ENCODE measurements around the gene TESK2. TPM values are rescaled to one million over a fixed set of nuclear protein-coding genes. Genes with fewer than 3 reads are reported as not detected.
"Not testable (repeated sequence)": the region's sequence is repeated elsewhere in the genome, so short reads cannot be mapped to it uniquely, and the experiment has no call there.

The TESK2 gene
- total and polyA plus RNA-seq, 2 donors from 2014 or later, result 1.6 to 2.7 TPM

DNA sequence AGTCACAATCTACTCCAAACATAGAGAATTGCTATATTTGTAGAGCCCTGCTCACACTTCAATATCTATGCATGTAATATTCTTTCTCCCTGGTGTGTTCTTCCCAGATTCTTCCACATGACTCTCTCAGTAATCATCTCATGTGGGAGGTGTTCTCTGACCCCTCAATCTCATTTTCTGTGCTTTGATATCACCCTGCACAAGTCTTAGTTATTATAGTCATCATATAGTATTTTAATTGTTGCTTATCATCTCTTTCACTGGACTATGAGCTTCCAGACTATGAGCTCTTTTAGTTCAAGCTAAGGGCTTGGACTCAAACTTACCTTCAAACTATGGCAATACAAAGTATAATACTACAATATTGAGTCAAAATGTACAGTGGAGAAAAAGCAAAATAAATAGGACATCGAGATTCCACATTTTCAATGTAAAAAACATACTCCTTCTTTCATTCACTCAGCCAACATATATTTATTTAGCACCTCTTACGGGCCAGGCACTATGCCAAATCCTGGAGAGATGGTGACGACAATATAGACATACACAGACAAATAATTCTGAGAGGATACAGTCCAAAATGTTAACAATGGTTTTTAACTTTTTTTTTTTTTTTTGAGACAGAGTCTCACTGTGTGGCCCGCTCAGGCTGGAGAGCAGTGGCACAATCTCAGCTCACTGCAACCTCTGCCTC is 12.7 kb downstream of the TESK2 start:
- no peak overlapping the region for H3K4me3 ChIP-seq (ENCODE audit: low read length in 3 of 3)
- FAIRE-seq, result no peak
- intact Hi-C loops (cut with DNase I), result no loop called here
- no peak for DNase-seq
- no peaks in the 10 kb centered on the region for H3K36me3 ChIP-seq (ENCODE audit: control insufficient read depth in 2 of 3, insufficient read depth in 3 of 3, low read length in 3 of 3)
- no peak overlapping the region for H3K9ac ChIP-seq (ENCODE audit: low read length in 3 of 3)
- H3K9me3 ChIP-seq (ENCODE audit: control insufficient read depth in 2 of 3, insufficient read depth in 1 of 3, low read length in 3 of 3), result no peaks in the 10 kb centered on the region
- H3K4me1 ChIP-seq (ENCODE audit: control insufficient read depth in 2 of 3, insufficient read depth in 2 of 3, low read depth in 1 of 3, low read length in 3 of 3), result no peaks in the 10 kb centered on the region
- TF ChIP-seq, protein P1, sequence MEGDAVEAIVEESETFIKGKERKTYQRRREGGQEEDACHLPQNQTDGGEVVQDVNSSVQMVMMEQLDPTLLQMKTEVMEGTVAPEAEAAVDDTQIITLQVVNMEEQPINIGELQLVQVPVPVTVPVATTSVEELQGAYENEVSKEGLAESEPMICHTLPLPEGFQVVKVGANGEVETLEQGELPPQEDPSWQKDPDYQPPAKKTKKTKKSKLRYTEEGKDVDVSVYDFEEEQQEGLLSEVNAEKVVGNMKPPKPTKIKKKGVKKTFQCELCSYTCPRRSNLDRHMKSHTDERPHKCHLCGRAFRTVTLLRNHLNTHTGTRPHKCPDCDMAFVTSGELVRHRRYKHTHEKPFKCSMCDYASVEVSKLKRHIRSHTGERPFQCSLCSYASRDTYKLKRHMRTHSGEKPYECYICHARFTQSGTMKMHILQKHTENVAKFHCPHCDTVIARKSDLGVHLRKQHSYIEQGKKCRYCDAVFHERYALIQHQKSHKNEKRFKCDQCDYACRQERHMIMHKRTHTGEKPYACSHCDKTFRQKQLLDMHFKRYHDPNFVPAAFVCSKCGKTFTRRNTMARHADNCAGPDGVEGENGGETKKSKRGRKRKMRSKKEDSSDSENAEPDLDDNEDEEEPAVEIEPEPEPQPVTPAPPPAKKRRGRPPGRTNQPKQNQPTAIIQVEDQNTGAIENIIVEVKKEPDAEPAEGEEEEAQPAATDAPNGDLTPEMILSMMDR (IDR thresholded peaks at IDR 0.05; ENCODE audit: borderline replicate concordance, extremely low read depth, insufficient read depth), result no peak
- H3K27me3 ChIP-seq (ENCODE audit: control insufficient read depth, insufficient read depth, low read length), result no peaks in the 10 kb centered on the region
- H3K27ac ChIP-seq (ENCODE audit: low read depth in 2 of 2, low read length in 2 of 2), result no peak overlapping the region

DNA sequence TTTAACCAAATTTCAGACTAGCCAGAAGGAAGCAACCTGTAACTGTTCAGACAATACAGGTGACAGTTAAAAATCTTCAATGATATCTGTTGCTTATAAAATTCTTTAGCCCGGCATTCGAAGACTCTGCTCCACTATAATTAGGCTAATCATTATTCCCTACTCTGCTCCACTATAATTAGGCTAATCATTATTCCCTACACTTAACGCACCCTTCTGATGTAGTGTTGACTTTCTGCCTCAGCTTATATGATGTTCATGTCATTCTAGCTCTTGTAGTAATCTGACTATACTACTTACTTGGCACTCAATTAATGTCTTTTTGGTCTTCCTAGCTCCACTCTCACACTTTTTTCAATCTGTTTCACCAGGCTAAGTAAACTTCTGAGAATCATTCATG is 13.3 kb downstream of the TESK2 start:
- DNase-seq, result no peak
- H3K9ac ChIP-seq (ENCODE audit: low read length in 3 of 3), result no peak overlapping the region

DNA sequence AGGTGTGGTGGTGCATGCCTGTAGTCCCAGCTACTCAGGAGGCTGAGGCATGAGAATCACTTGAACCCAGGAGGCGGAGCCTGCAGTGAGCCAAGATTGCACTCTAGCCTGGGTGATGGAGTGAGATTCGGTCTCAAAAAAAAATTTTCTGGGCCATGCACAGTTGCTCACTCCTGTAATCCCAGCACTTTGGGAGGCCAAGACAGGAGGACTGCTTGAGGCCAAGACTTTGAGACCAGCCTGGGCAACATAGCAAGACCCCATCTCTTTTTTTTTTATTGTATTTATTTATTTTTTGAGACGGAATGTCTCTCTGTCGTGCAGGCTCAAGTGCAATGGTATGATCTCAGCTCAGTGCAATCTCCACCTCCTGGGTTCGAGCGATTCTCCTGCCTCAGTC is 16.8 kb downstream of the TESK2 start:
- DNase-seq; H3K4me1 ChIP-seq (ENCODE audit: control insufficient read depth in 2 of 3, insufficient read depth in 2 of 3, low read depth in 1 of 3, low read length in 3 of 3); H3K9ac ChIP-seq (ENCODE audit: low read length in 3 of 3); intact Hi-C loops (cut with DNase I); H3K36me3 ChIP-seq (ENCODE audit: control insufficient read depth in 2 of 3, insufficient read depth in 3 of 3, low read length in 3 of 3); FAIRE-seq; H3K27me3 ChIP-seq (ENCODE audit: control insufficient read depth, insufficient read depth, low read length); H3K4me3 ChIP-seq (ENCODE audit: low read length in 3 of 3); H3K9me3 ChIP-seq (ENCODE audit: control insufficient read depth in 2 of 3, insufficient read depth in 1 of 3, low read length in 3 of 3); H3K27ac ChIP-seq (ENCODE audit: low read depth in 2 of 2, low read length in 2 of 2): not testable (repeated sequence)

More for the DNA sequence above, 13.3 kb downstream of the TESK2 start:
- TF ChIP-seq, protein P1 (IDR thresholded peaks at IDR 0.05; ENCODE audit: borderline replicate concordance, extremely low read depth, insufficient read depth), result no peak
- FAIRE-seq, result no peak
- Histone ChIP-seq H3K36me3 (ENCODE audit: control insufficient read depth in 2 of 3, insufficient read depth in 3 of 3, low read length in 3 of 3) (no peaks in the 10 kb centered on the region), H3K27me3 (ENCODE audit: control insufficient read depth, insufficient read depth, low read length) (no peaks in the 10 kb centered on the region), H3K9me3 (ENCODE audit: control insufficient read depth in 2 of 3, insufficient read depth in 1 of 3, low read length in 3 of 3) (no peaks in the 10 kb centered on the region), H3K27ac (ENCODE audit: low read depth in 2 of 2, low read length in 2 of 2) (no peak overlapping the region), H3K4me1 (ENCODE audit: control insufficient read depth in 2 of 3, insufficient read depth in 2 of 3, low read depth in 1 of 3, low read length in 3 of 3) (no peaks in the 10 kb centered on the region), H3K4me3 (ENCODE audit: low read length in 3 of 3) (no peak overlapping the region)
- intact Hi-C loops (cut with DNase I), result no loop called here

DNA sequence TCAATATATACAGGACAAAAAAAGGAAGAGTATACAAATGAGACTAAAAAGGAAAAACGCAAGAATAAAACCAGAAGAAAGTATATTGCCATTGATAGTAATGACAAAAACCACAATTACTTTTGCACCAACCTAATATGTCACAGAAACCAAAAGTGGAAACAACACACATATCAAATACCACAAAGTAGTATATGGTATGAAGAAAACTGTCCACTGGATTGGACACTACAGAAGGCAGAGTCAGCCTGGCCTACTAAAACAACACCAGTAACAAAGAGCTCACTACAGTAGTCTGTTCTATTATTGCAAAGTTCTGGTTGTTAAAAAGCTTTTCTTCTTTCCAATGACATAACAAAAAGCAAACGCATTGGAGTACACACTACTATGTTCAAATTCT is 17.7 kb downstream of the TESK2 start:
- no peak overlapping the region for H3K27ac ChIP-seq (ENCODE audit: low read depth in 2 of 2, low read length in 2 of 2)
- TF ChIP-seq, protein P1 (IDR thresholded peaks at IDR 0.05; ENCODE audit: borderline replicate concordance, extremely low read depth, insufficient read depth), result no peak
- intact Hi-C loops (cut with DNase I), result no loop called here
- H3K36me3 ChIP-seq (ENCODE audit: control insufficient read depth in 2 of 3, insufficient read depth in 3 of 3, low read length in 3 of 3), result no peaks in the 10 kb centered on the region
- DNase-seq (no peak), FAIRE-seq (no peak)
- H3K9ac ChIP-seq (ENCODE audit: low read length in 3 of 3), result no peak overlapping the region
- no peaks in the 10 kb centered on the region for H3K9me3 ChIP-seq (ENCODE audit: control insufficient read depth in 2 of 3, insufficient read depth in 1 of 3, low read length in 3 of 3)
- no peaks in the 10 kb centered on the region for H3K27me3 ChIP-seq (ENCODE audit: control insufficient read depth, insufficient read depth, low read length)
- no peak overlapping the region for H3K4me3 ChIP-seq (ENCODE audit: low read length in 3 of 3)
- no peaks in the 10 kb centered on the region for H3K4me1 ChIP-seq (ENCODE audit: control insufficient read depth in 2 of 3, insufficient read depth in 2 of 3, low read depth in 1 of 3, low read length in 3 of 3)
